GM20431 (cell line): ENCODE results near the gene NKX2-4.

Experiments
- in situ Hi-C: fragments of 300-500 bp; cut with MseI, MboI; formaldehyde crosslinking; loops from one replicate; pipeline ENCODE4 v1.15.0; 2020; ENCODE audit warnings: low sequenced_read_pairs; ENCODE audit not compliant: unreplicated experiment

NKX2-4 gene

GRCh38 chr20:21395051-21395665 lies 2.2 kb downstream of the NKX2-4 start:
- in situ Hi-C loops: no loop called here

- in situ Hi-C loops: no loop called here
These were observed 2.8 kb downstream of the NKX2-4 start for GRCh38 chr20:21394551-21394950.

- in situ Hi-C loops: no loop called here
These were observed 3.4 kb downstream of the NKX2-4 start for GRCh38 chr20:21393816-21394519.

GRCh38 chr20:21393166-21393565 lies 4.2 kb downstream of the NKX2-4 start:
- in situ Hi-C loops: no loop called here

GRCh38 chr20:21391972-21392352 lies 5.4 kb downstream of the NKX2-4 start:
- in situ Hi-C loops: no loop called here

GRCh38 chr20:21391185-21391971 lies 5.9 kb downstream of the NKX2-4 start:
- in situ Hi-C loops: no loop called here

GRCh38 chr20:21390768-21391167 lies 6.6 kb downstream of the NKX2-4 start:
- in situ Hi-C loops: no loop called here

GRCh38 chr20:21389368-21389767 lies 8.0 kb downstream of the NKX2-4 start:
- in situ Hi-C loops: no loop called here

- in situ Hi-C loops: no loop called here
These were observed 8.8 kb downstream of the NKX2-4 start for GRCh38 chr20:21388566-21388965.

GRCh38 chr20:21387528-21387927 lies 9.8 kb downstream of the NKX2-4 start:
- in situ Hi-C loops: no loop called here

GRCh38 chr20:21386111-21386510 lies 11.2 kb downstream of the NKX2-4 start:
- in situ Hi-C loops: no loop called here

GRCh38 chr20:21384308-21384892 lies 12.9 kb downstream of the NKX2-4 start:
- in situ Hi-C loops: no loop called here

GRCh38 chr20:21381619-21382018 lies 15.7 kb downstream of the NKX2-4 start:
- in situ Hi-C loops: no loop called here

- in situ Hi-C loops: no loop called here
These were observed 16.6 kb downstream of the NKX2-4 start for GRCh38 chr20:21380711-21381110.

GRCh38 chr20:21378259-21378658 lies 19.1 kb downstream of the NKX2-4 start:
- in situ Hi-C loops: no loop called here

- in situ Hi-C loops: no loop called here
These were observed 19.6 kb downstream of the NKX2-4 start for GRCh38 chr20:21377701-21378100.

GRCh38 chr20:21376626-21377025 lies 20.7 kb downstream of the NKX2-4 start:
- in situ Hi-C loops: no loop called here

GRCh38 chr20:21373436-21373835 lies 23.9 kb downstream of the NKX2-4 start:
- in situ Hi-C loops: no loop called here

- in situ Hi-C loops: no loop called here
These were observed 25.3 kb downstream of the NKX2-4 start for GRCh38 chr20:21372016-21372415.

GRCh38 chr20:21371193-21371592 lies 26.1 kb downstream of the NKX2-4 start:
- in situ Hi-C loops: no loop called here

- in situ Hi-C loops: no loop called here
These were observed 28.5 kb downstream of the NKX2-4 start for GRCh38 chr20:21368791-21369190.
